ENCODE measurements around the gene ZNF564. TPM values are rescaled to one million over a fixed set of nuclear protein-coding genes. Genes with fewer than 3 reads are reported as not detected.

ZNF564 gene
- 12.6 TPM for total RNA-seq (2013)
- polyA plus RNA-seq (1 to 10 TPM; 1.0 to 8.4 (median 8.4) TPM), polyA minus RNA-seq (3.2 and 5.3 TPM in 2 replicates), total RNA-seq (0.28 to 1.7 (median 0.58) reads per million in 11 experiments)

GRCh38 chr19:12551060-12551832 lies at the start of gene ZNF564:
ZNF564 (minus strand) TSS chr19:12551482; CDS start chr19:12551332, 150 bp downstream.
- peaks cover 17 to 33% of the 10 kb centered on the region in 2 donors for H3K36me3 Mint-ChIP-seq
- H3K27me3 ChIP-seq (ENCODE audit: control insufficient read depth in 2 of 2, insufficient read depth in 2 of 2, low read length in 2 of 2) = no peaks in the 10 kb centered on the region
- peak within 1 kb of the TSS; percentile 91 to 93 for H3K27ac ChIP-seq (ENCODE audit: low read depth in 1 of 2, low read length in 2 of 2)
- peak; percentile 92 to 96 (median 93) for DNase-seq
- peak within 1 kb of the TSS; percentile 64 to 93 (median 83) for H3K4me3 ChIP-seq (replicated peaks in 1 of 3; ENCODE audit: low read depth in 2 of 3, low read length in 3 of 3)
- intact Hi-C loops (cut with micrococcal nuclease) = loop anchor here in 1 of 2 donors (2.0 to 10.0 kb wide), 3 partner anchors 64 to 118 kb away; partner anchors contain the start of genes ZNF490, ZNF709 and ZNF791
- peaks cover 30% of the 10 kb centered on the region for H3K4me1 Mint-ChIP-seq
- peak within 1 kb of the TSS; percentile 91 to 97 (median 96) for H3K27ac Mint-ChIP-seq
- peaks cover 15 to 34% (median 17%) of the 10 kb centered on the region in 7 donors for H3K9me3 Mint-ChIP-seq
- peak within 1 kb of the TSS; percentile 83 for H3K4me2 ChIP-seq (replicated peaks; ENCODE audit: extremely low read depth, low read length, poor library complexity, severe bottlenecking)
- H3K4me1 ChIP-seq (ENCODE audit: control insufficient read depth in 1 of 2, insufficient read depth in 2 of 2, low read length in 2 of 2) = peaks cover 15 to 26% of the 10 kb centered on the region in 2 donors
- no peak for TF ChIP-seq CTCF (IDR thresholded peaks at IDR 0.05)
- WGBS (ENCODE audit: insufficient coverage) = 0% methylated on average over 49 of the region's 49 CpGs
- peaks cover 0 to 35% of the 10 kb centered on the region in 2 donors for H3K36me3 ChIP-seq (replicated peaks in 1 of 2; ENCODE audit: control insufficient read depth in 1 of 2, insufficient read depth in 2 of 2, low read length in 2 of 2)
- H2AFZ ChIP-seq (ENCODE audit: insufficient read depth, low read depth, low read length, poor library complexity, severe bottlenecking) = peak within 1 kb of the TSS; percentile 84
- peak within 1 kb of the TSS; percentile 97 to 99 for H3K4me3 Mint-ChIP-seq
- H3K9ac ChIP-seq (ENCODE audit: insufficient read depth, low read length, poor library complexity, severe bottlenecking) = peak within 1 kb of the TSS; percentile 90
- peaks cover 10% of the 10 kb centered on the region for H4K20me1 ChIP-seq (ENCODE audit: insufficient read depth, low read length)
- H3K79me2 ChIP-seq (ENCODE audit: insufficient read depth, low read length) = peaks cover 51% of the 10 kb centered on the region
- peaks cover 10 to 24% of the 10 kb centered on the region in 2 donors for H3K9me3 ChIP-seq (replicated peaks in 1 of 2; ENCODE audit: control insufficient read depth in 1 of 2, insufficient read depth in 1 of 2, low read length in 2 of 2)
- peaks cover 0 to 8% (median 7%) of the 10 kb centered on the region in 3 donors for H3K27me3 Mint-ChIP-seq (ENCODE audit: low read depth in 3 of 3)

- Histone ChIP-seq H2AFZ (ENCODE audit: insufficient read depth, low read depth, low read length, poor library complexity, severe bottlenecking) (no peak overlapping the region), H3K27me3 (ENCODE audit: control insufficient read depth in 2 of 2, insufficient read depth in 2 of 2, low read length in 2 of 2) (no peaks in the 10 kb centered on the region), H3K9me3 (replicated peaks in 1 of 2; ENCODE audit: control insufficient read depth in 1 of 2, insufficient read depth in 1 of 2, low read length in 2 of 2) (no peaks in the 10 kb centered on the region), H3K9ac (ENCODE audit: insufficient read depth, low read length, poor library complexity, severe bottlenecking) (no peak overlapping the region), H3K4me1 (ENCODE audit: control insufficient read depth in 1 of 2, insufficient read depth in 2 of 2, low read length in 2 of 2) (no peaks in the 10 kb centered on the region), H3K27ac (ENCODE audit: low read depth in 1 of 2, low read length in 2 of 2) (no peak overlapping the region), H3K79me2 (ENCODE audit: insufficient read depth, low read length) (no peaks in the 10 kb centered on the region), H3K4me2 (replicated peaks; ENCODE audit: extremely low read depth, low read length, poor library complexity, severe bottlenecking) (no peak overlapping the region), H3K36me3 (replicated peaks in 1 of 2; ENCODE audit: control insufficient read depth in 1 of 2, insufficient read depth in 2 of 2, low read length in 2 of 2) (peaks cover 21 to 52% of the 10 kb centered on the region in 2 donors), H3K4me3 (replicated peaks in 1 of 3; ENCODE audit: low read depth in 2 of 3, low read length in 3 of 3) (no peak overlapping the region), H4K20me1 (ENCODE audit: insufficient read depth, low read length) (no peaks in the 10 kb centered on the region)
- H3K36me3 Mint-ChIP-seq = peaks cover 36 to 69% of the 10 kb centered on the region in 2 donors
- no peaks in the 10 kb centered on the region for H3K27me3 Mint-ChIP-seq (ENCODE audit: low read depth in 3 of 3)
- H3K4me1 Mint-ChIP-seq = no peaks in the 10 kb centered on the region
- no peak for DNase-seq
- no peak overlapping the region for H3K27ac Mint-ChIP-seq
- peaks cover 0 to 2% (median 0%) of the 10 kb centered on the region in 7 donors for H3K9me3 Mint-ChIP-seq
- WGBS (ENCODE audit: insufficient coverage) = 100% methylated on average over 5 of the region's 11 CpGs
- intact Hi-C loops (cut with micrococcal nuclease) = no loop called here
- H3K4me3 Mint-ChIP-seq = no peak overlapping the region
- no peak for TF ChIP-seq CTCF (IDR thresholded peaks at IDR 0.05)
Observed at GRCh38 chr19:12597594-12597993, 46.3 kb upstream of the ZNF564 start.

All from CD14-positive monocyte (primary cell).